Measurements from ENCODE around the gene LY6G6C.
A peak's percentile ranks its signal among the peaks of the same experiment; 100 is the strongest.

LY6G6C gene

GRCh38 chr6:31725502-31726350 is 4.2 kb upstream of the LY6G6C start:
- peaks cover 53% of the 10 kb centered on the region for H3K36me3 Mint-ChIP-seq (ENCODE audit: low read depth)
- DNase-seq: no peak
- no peaks in the 10 kb centered on the region for H3K27me3 Mint-ChIP-seq (ENCODE audit: low read depth, poor library complexity)
- no peaks in the 10 kb centered on the region for H3K9me3 Mint-ChIP-seq
- H3K4me1 Mint-ChIP-seq: peaks cover 48% of the 10 kb centered on the region
- peak overlapping the region; percentile 41 for H3K27ac Mint-ChIP-seq
- no peak for TF ChIP-seq CTCF (IDR thresholded peaks at IDR 0.05)
- no peak overlapping the region for H3K4me3 Mint-ChIP-seq

GRCh38 chr6:31723980-31724691 is 2.6 kb upstream of the LY6G6C start:
- H3K27me3 Mint-ChIP-seq (ENCODE audit: low read depth, poor library complexity): no peaks in the 10 kb centered on the region
- no peak overlapping the region for H3K4me3 Mint-ChIP-seq
- H3K27ac Mint-ChIP-seq: peak overlapping the region; percentile 92
- H3K9me3 Mint-ChIP-seq: no peaks in the 10 kb centered on the region
- no peak for DNase-seq
- peaks cover 46% of the 10 kb centered on the region for H3K36me3 Mint-ChIP-seq (ENCODE audit: low read depth)
- H3K4me1 Mint-ChIP-seq: peaks cover 38% of the 10 kb centered on the region
- TF ChIP-seq CTCF (IDR thresholded peaks at IDR 0.05): no peak

GRCh38 chr6:31723245-31723979 is 1.9 kb upstream of the LY6G6C start, which contains the start of gene MPIG6B:
Gene MPIG6B, plus strand, starts transcription at chr6:31723373. Its CDS starts 11 bp downstream, at chr6:31723384.
- no peaks in the 10 kb centered on the region for H3K9me3 Mint-ChIP-seq
- peaks cover 39% of the 10 kb centered on the region for H3K36me3 Mint-ChIP-seq (ENCODE audit: low read depth)
- no peak within 1 kb of the TSS for H3K4me3 Mint-ChIP-seq
- no peak for DNase-seq
- no peaks in the 10 kb centered on the region for H3K27me3 Mint-ChIP-seq (ENCODE audit: low read depth, poor library complexity)
- H3K4me1 Mint-ChIP-seq: peaks cover 35% of the 10 kb centered on the region
- TF ChIP-seq CTCF (IDR thresholded peaks at IDR 0.05): no peak
- peak within 1 kb of the TSS; percentile 92 for H3K27ac Mint-ChIP-seq

- H3K4me3 Mint-ChIP-seq: no peak overlapping the region
- no peak overlapping the region for H3K27ac Mint-ChIP-seq
- TF ChIP-seq CTCF (IDR thresholded peaks at IDR 0.05): no peak
- no peaks in the 10 kb centered on the region for H3K9me3 Mint-ChIP-seq
- H3K4me1 Mint-ChIP-seq: peaks cover 35% of the 10 kb centered on the region
- peaks cover 30% of the 10 kb centered on the region for H3K36me3 Mint-ChIP-seq (ENCODE audit: low read depth)
- H3K27me3 Mint-ChIP-seq (ENCODE audit: low read depth, poor library complexity): no peaks in the 10 kb centered on the region
- no peak for DNase-seq
Observed at GRCh38 chr6:31722173-31722572, 627 bp upstream of the LY6G6C start.

- no peak for DNase-seq
- Mint-ChIP-seq H3K9me3 (no peaks in the 10 kb centered on the region), H3K27ac (no peak overlapping the region)
Observed at GRCh38 chr6:31720196-31720770, 1.3 kb downstream of the LY6G6C start.

More at GRCh38 chr6:31720196-31720770, 1.3 kb downstream of the LY6G6C start:
- Mint-ChIP-seq H3K4me1 (peaks cover 33% of the 10 kb centered on the region), H3K4me3 (no peak overlapping the region), H3K36me3 (ENCODE audit: low read depth) (peaks cover 12% of the 10 kb centered on the region), H3K27me3 (ENCODE audit: low read depth, poor library complexity) (no peaks in the 10 kb centered on the region)
- no peak for TF ChIP-seq CTCF (IDR thresholded peaks at IDR 0.05)
